H9 (cell line): Measurements from ENCODE around the gene THSD7A. TPM values are rescaled to one million over a fixed set of nuclear protein-coding genes. Genes with fewer than 3 reads are reported as not detected.

Experiments
- DNase-seq: peaks from one replicate; pipeline ENCODE4 v3.0.0-alpha.2; 2017
- H2AFZ ChIP-seq: one replicate; pipeline ENCODE4 v1.6.1; 2013; ENCODE audit warnings: mild to moderate bottlenecking, low read length, control low read depth, moderate library complexity
- H2AK5ac ChIP-seq: 2 replicates; pipeline ENCODE4 v1.6.1; 2013; ENCODE audit warnings: low read length, control low read depth, mixed read lengths; ENCODE audit not compliant: insufficient read length
- H2BK120ac ChIP-seq: one replicate; pipeline ENCODE4 v1.6.1; 2013; ENCODE audit warnings: low read depth, mild to moderate bottlenecking, low read length, control low read depth, inconsistent platforms; ENCODE audit not compliant: poor library complexity, severe bottlenecking
- H2BK12ac ChIP-seq: 2 replicates; pipeline ENCODE4 v1.6.1; 2013; ENCODE audit warnings: low read length, control low read depth, mixed read lengths, low read depth; ENCODE audit not compliant: insufficient read length
- H2BK15ac ChIP-seq: 2 replicates; pipeline ENCODE4 v1.6.1; 2013; ENCODE audit warnings: low read depth, low read length, control low read depth
- H2BK20ac ChIP-seq: one replicate; pipeline ENCODE4 v1.6.1; 2013; ENCODE audit warnings: low read depth, mild to moderate bottlenecking, low read length, control low read depth, inconsistent platforms; ENCODE audit not compliant: poor library complexity, severe bottlenecking
- H2BK5ac ChIP-seq: 2 replicates; pipeline ENCODE4 v1.6.1; 2013; ENCODE audit warnings: low read length, control low read depth, mixed read lengths; ENCODE audit not compliant: insufficient read length
- H3K14ac ChIP-seq: 2 replicates; pipeline ENCODE4 v1.6.1; 2013; ENCODE audit warnings: low read length, control low read depth; ENCODE audit not compliant: insufficient read depth
- H3K18ac ChIP-seq: 2 replicates; pipeline ENCODE4 v1.6.1; 2013; ENCODE audit warnings: low read depth, mild to moderate bottlenecking, mixed read lengths, low read length, control low read depth; ENCODE audit not compliant: insufficient read length
- H3K23ac ChIP-seq: 2 replicates; pipeline ENCODE4 v1.6.1; 2013; ENCODE audit warnings: low read length, control low read depth, mixed read lengths, low read depth; ENCODE audit not compliant: insufficient read length
- H3K23me2 ChIP-seq: 2 replicates; pipeline ENCODE4 v1.6.1; 2013; ENCODE audit warnings: low read depth, mild to moderate bottlenecking, mixed read lengths, low read length, control low read depth; ENCODE audit not compliant: insufficient read length, poor library complexity, severe bottlenecking
- H3K27ac ChIP-seq: 2 replicates; pipeline ENCODE4 v1.5.1; 2013; ENCODE audit warnings: low read length, control low read depth, mixed read lengths, low read depth; ENCODE audit not compliant: insufficient read length
- H3K27me3 ChIP-seq: 2 replicates; pipeline ENCODE4 v1.6.1; 2013; ENCODE audit warnings: low read length, control low read depth, inconsistent platforms; ENCODE audit not compliant: insufficient read depth
- H3K4ac ChIP-seq: 2 replicates; pipeline ENCODE4 v1.6.1; 2013; ENCODE audit warnings: low read depth, mild to moderate bottlenecking, control low read depth, inconsistent platforms, low read length, moderate library complexity
- H3K4me1 ChIP-seq: 2 replicates; pipeline ENCODE4 v1.6.1; 2013; ENCODE audit warnings: low read length, control low read depth, inconsistent platforms; ENCODE audit not compliant: insufficient read depth
- H3K4me2 ChIP-seq: 2 replicates; pipeline ENCODE4 v1.6.1; 2013; ENCODE audit warnings: low read length, control low read depth, mixed read lengths; ENCODE audit not compliant: insufficient read length, insufficient read depth
- H3K56ac ChIP-seq: 2 replicates; pipeline ENCODE4 v1.6.1; 2013; ENCODE audit warnings: low read depth, mild to moderate bottlenecking, mixed read lengths, low read length, control low read depth; ENCODE audit not compliant: insufficient read length
- H3K79me1 ChIP-seq: 2 replicates; pipeline ENCODE4 v1.6.1; 2013; ENCODE audit warnings: low read depth, mild to moderate bottlenecking, moderate library complexity, low read length, control low read depth, inconsistent platforms; ENCODE audit not compliant: insufficient read depth, poor library complexity, severe bottlenecking
- H3K79me2 ChIP-seq: 2 replicates; pipeline ENCODE4 v1.6.1; 2013; ENCODE audit warnings: low read length, control low read depth, inconsistent platforms; ENCODE audit not compliant: insufficient read depth
- H3K9ac ChIP-seq: 2 replicates; pipeline ENCODE4 v1.6.1; 2013; ENCODE audit warnings: low read length, control low read depth, mixed read lengths; ENCODE audit not compliant: insufficient read length; ENCODE audit errors: extremely low read depth
- H3K9me3 ChIP-seq: one replicate; pipeline ENCODE4 v1.6.1; 2013; ENCODE audit warnings: low read depth, low read length, inconsistent platforms; ENCODE audit not compliant: control insufficient read depth
- H3T11ph ChIP-seq: one replicate; pipeline ENCODE4 v1.6.1; 2013; ENCODE audit warnings: mild to moderate bottlenecking, low read length, control low read depth, inconsistent platforms
- H4K20me1 ChIP-seq: one replicate; pipeline ENCODE4 v1.6.1; 2013; ENCODE audit not compliant: control insufficient read depth, insufficient read length, insufficient read depth
- H4K5ac ChIP-seq: 2 replicates; pipeline ENCODE4 v1.6.1; 2013; ENCODE audit warnings: low read depth, mild to moderate bottlenecking, mixed read lengths, low read length, control low read depth; ENCODE audit not compliant: insufficient read length
- H4K8ac ChIP-seq: replicated peaks from 2 replicates; pipeline ENCODE4 v1.6.1; 2013; ENCODE audit warnings: low read length, control low read depth, mixed read lengths, low read depth; ENCODE audit not compliant: insufficient read length
- H4K91ac ChIP-seq: 2 replicates; pipeline ENCODE4 v1.6.1; 2013; ENCODE audit warnings: low read depth, mild to moderate bottlenecking, moderate library complexity, mixed read lengths, low read length, control low read depth; ENCODE audit not compliant: insufficient read length
- H3K27ac Mint-ChIP-seq, 3 experiments: 2 replicates in 2 of 3; 3 replicates in 1 of 3; pipeline ENCODE4 v1.8.0; 2020 to 2021; ENCODE audit warnings: mixed read lengths in 3 of 3, mild to moderate bottlenecking in 1 of 3, moderate library complexity in 1 of 3
- H3K27me3 Mint-ChIP-seq: 2 replicates; pipeline ENCODE4 v1.8.0; 2021; ENCODE audit warnings: low read depth, mild to moderate bottlenecking, moderate library complexity, mixed read lengths
- H3K36me3 Mint-ChIP-seq, 3 experiments: 2 replicates in 2 of 3; 3 replicates in 1 of 3; pipeline ENCODE4 v1.8.0; 2020 to 2021; ENCODE audit warnings: low read depth in 3 of 3, mixed read lengths in 3 of 3; ENCODE audit not compliant: insufficient read depth in 1 of 3
- H3K4me1 Mint-ChIP-seq, 2 experiments: 2 replicates each; pipeline ENCODE4 v1.8.0; 2020; ENCODE audit warnings: mixed read lengths in 2 of 2
- H3K4me3 Mint-ChIP-seq, 2 experiments: 2 replicates in 1 of 2; 3 replicates in 1 of 2; pipeline ENCODE4 v1.8.0; 2020 to 2021; ENCODE audit warnings: mild to moderate bottlenecking in 2 of 2, mixed read lengths in 2 of 2, moderate library complexity in 1 of 2
- H3K9me3 Mint-ChIP-seq, 2 experiments: 2 replicates in 1 of 2; 3 replicates in 1 of 2; pipeline ENCODE4 v1.8.0; 2020; ENCODE audit warnings: mild to moderate bottlenecking in 2 of 2, mixed read lengths in 2 of 2, moderate library complexity in 1 of 2
- WGBS: extraction: QIAGEN DNeasy Blood & Tissue Kit; methylation state at CpG from one replicate; pipeline ENCODE4 v1.1.7; 2013; ENCODE audit warnings: missing lambda C conversion rate, low lambda C conversion rate, mixed read lengths; ENCODE audit not compliant: insufficient read length; ENCODE audit errors: extremely low coverage; 5-methylcytosine and 5-hydroxymethylcytosine counted together
- total RNA-seq: library from RNA; stranded (reverse); gene quantifications from 2 replicates; pipeline ENCODE4 v1.2.1, GENCODE V29; 2021
- TF ChIP-seq, protein P1 (sequence below): fragments of 200-600 bp; sonication (generic); conservative IDR thresholded peaks from 3 replicates; pipeline ENCODE4 v1.8.0; 2021; ENCODE audit warnings: antibody characterized with exemption, mild to moderate bottlenecking

The THSD7A gene
- total RNA-seq, 1 experiment from 2014 or later, result 0.42 TPM

DNA sequence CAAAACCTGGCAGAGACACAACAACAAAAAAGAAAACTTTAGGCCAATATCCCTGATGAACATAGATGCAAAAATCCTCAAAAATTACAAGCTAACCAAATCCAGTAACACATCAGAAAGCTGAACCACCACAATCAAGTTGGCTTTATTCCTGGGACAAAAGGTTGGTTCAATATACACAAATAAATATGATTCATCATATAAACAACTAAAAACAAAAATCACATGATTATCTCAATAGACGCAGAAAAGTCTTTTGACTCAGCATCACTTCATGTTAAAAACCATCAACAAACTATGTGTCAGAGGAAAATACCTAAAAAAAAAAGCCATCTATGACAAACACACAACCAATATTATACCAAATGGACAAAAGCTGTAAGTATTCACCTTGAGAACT is 283.5 kb downstream of the THSD7A start:
- no CpG with 5 or more reads among the region's 1 CpG for WGBS
- Histone ChIP-seq H3K9ac (no peak overlapping the region), H2BK15ac (no peak overlapping the region), H3K79me1 (no peaks in the 10 kb centered on the region), H2BK20ac (no peak overlapping the region), H4K20me1 (no peaks in the 10 kb centered on the region), H4K8ac (no peak overlapping the region), H2AK5ac (no peak overlapping the region), H4K91ac (no peak overlapping the region), H3K27ac (no peak overlapping the region), H3K4me1 (no peaks in the 10 kb centered on the region), H3K27me3 (no peaks in the 10 kb centered on the region), H3K14ac (no peak overlapping the region), H3K9me3 (no peaks in the 10 kb centered on the region), H3K56ac (no peak overlapping the region), H3T11ph (no peak overlapping the region), H3K23me2 (no peaks in the 10 kb centered on the region), H3K23ac (no peak overlapping the region), H3K4me2 (no peak overlapping the region), H2BK12ac (no peak overlapping the region), H3K18ac (no peak overlapping the region), H3K79me2 (no peaks in the 10 kb centered on the region), H2BK5ac (no peak overlapping the region), H3K4ac (no peak overlapping the region), H2AFZ (no peak overlapping the region), H4K5ac (no peak overlapping the region), H2BK120ac (no peak overlapping the region)
- Mint-ChIP-seq H3K9me3 (peaks cover 0 to 2% of the 10 kb centered on the region in 2 experiments; a peak in 1 of 5 replicates), H3K27ac (no peak overlapping the region), H3K27me3 (no peaks in the 10 kb centered on the region), H3K36me3 (no peaks in the 10 kb centered on the region; a peak in 1 of 7 replicates), H3K4me3 (no peak overlapping the region), H3K4me1 (peaks cover 4 to 7% of the 10 kb centered on the region in 2 experiments; a peak in 2 of 4 replicates)
- no peak for DNase-seq
- TF ChIP-seq, protein P1, sequence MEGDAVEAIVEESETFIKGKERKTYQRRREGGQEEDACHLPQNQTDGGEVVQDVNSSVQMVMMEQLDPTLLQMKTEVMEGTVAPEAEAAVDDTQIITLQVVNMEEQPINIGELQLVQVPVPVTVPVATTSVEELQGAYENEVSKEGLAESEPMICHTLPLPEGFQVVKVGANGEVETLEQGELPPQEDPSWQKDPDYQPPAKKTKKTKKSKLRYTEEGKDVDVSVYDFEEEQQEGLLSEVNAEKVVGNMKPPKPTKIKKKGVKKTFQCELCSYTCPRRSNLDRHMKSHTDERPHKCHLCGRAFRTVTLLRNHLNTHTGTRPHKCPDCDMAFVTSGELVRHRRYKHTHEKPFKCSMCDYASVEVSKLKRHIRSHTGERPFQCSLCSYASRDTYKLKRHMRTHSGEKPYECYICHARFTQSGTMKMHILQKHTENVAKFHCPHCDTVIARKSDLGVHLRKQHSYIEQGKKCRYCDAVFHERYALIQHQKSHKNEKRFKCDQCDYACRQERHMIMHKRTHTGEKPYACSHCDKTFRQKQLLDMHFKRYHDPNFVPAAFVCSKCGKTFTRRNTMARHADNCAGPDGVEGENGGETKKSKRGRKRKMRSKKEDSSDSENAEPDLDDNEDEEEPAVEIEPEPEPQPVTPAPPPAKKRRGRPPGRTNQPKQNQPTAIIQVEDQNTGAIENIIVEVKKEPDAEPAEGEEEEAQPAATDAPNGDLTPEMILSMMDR, result no peak
